DND-41 (cell line): ENCODE data around the gene TSPAN9.

ENCODE experiments used
- ATAC-seq: fragments of 200-7000 bp; cut with Tn5 transposase; 3 replicates; pipeline ENCODE4 v1.9.1; 2021; ENCODE audit warnings: low read depth; ENCODE audit not compliant: insufficient read depth
- DNase-seq: peaks from one replicate; pipeline ENCODE4 v3.0.0-alpha.2; 2020
- H2AFZ ChIP-seq: 2 replicates; pipeline ENCODE4 v1.6.0; 2012; ENCODE audit warnings: low read depth, low read length
- H3K27ac ChIP-seq: 2 replicates; pipeline ENCODE4 v1.5.1; 2012; ENCODE audit warnings: low read length, inconsistent platforms
- H3K27me3 ChIP-seq: fragments of 200-600 bp; sonication (generic); 2 replicates; pipeline ENCODE4 v1.6.0; 2012; ENCODE audit warnings: low read length, mild to moderate bottlenecking, inconsistent platforms; ENCODE audit not compliant: insufficient read depth, poor library complexity
- H3K36me3 ChIP-seq: 2 replicates; pipeline ENCODE4 v1.5.1; 2012; ENCODE audit warnings: low read length, inconsistent platforms; ENCODE audit not compliant: insufficient read depth
- H3K4me1 ChIP-seq: 2 replicates; pipeline ENCODE4 v1.5.1; 2012; ENCODE audit warnings: mild to moderate bottlenecking, low read length; ENCODE audit not compliant: insufficient read depth
- H3K4me2 ChIP-seq: 2 replicates; pipeline ENCODE4 v1.6.0; 2012; ENCODE audit warnings: mild to moderate bottlenecking, moderate library complexity, low read length, inconsistent platforms; ENCODE audit not compliant: insufficient read depth
- H3K4me3 ChIP-seq, 2 experiments: fragments of 200-600 bp in 1 of 2; shearing (Covaris generic) in 1 of 2; 2 replicates each; pipeline ENCODE4 v1.5.1; 2012 to 2016; ENCODE audit warnings: inconsistent platforms in 2 of 2, low read length in 2 of 2, mild to moderate bottlenecking in 2 of 2, low read depth in 1 of 2, moderate library complexity in 1 of 2
- H3K79me2 ChIP-seq: 2 replicates; pipeline ENCODE4 v1.6.0; 2012; ENCODE audit warnings: low read length, inconsistent platforms; ENCODE audit not compliant: insufficient read depth
- H3K9ac ChIP-seq: 2 replicates; pipeline ENCODE4 v1.6.0; 2012; ENCODE audit warnings: low read depth, mild to moderate bottlenecking, inconsistent platforms, low read length, moderate library complexity
- H3K9me3 ChIP-seq: 2 replicates; pipeline ENCODE4 v1.5.1; 2012; ENCODE audit warnings: low read length, moderate library complexity, mild to moderate bottlenecking, inconsistent platforms; ENCODE audit not compliant: insufficient read depth, severe bottlenecking
- H4K20me1 ChIP-seq: 2 replicates; pipeline ENCODE4 v1.6.0; 2012; ENCODE audit warnings: low read length; ENCODE audit not compliant: insufficient read depth
- EZH2 ChIP-seq: IDR thresholded peaks from 3 replicates; pipeline ENCODE4 v1.6.1; 2012; ENCODE audit warnings: borderline replicate concordance, low read depth, mild to moderate bottlenecking, moderate library complexity, low read length, inconsistent platforms; ENCODE audit not compliant: severe bottlenecking
- TF ChIP-seq, protein P1 (sequence below): IDR thresholded peaks from 2 replicates; pipeline ENCODE4 v1.5.1; 2012; ENCODE audit warnings: borderline replicate concordance, low read length, moderate library complexity, mild to moderate bottlenecking; ENCODE audit not compliant: poor library complexity, severe bottlenecking; ENCODE audit errors: extremely low read depth

Gene TSPAN9

GRCh38 chr12:3092764-3093163 lies 15.6 kb downstream of the TSPAN9 start:
- Histone ChIP-seq H3K9ac (no peak overlapping the region), H3K36me3 (no peaks in the 10 kb centered on the region), H3K27ac (no peak overlapping the region), H3K27me3 (peaks cover 4% of the 10 kb centered on the region), H3K4me2 (no peak overlapping the region), H4K20me1 (no peaks in the 10 kb centered on the region), H3K79me2 (no peaks in the 10 kb centered on the region), H3K9me3 (no peaks in the 10 kb centered on the region), H3K4me3 (no peak overlapping the region), H3K4me1 (no peaks in the 10 kb centered on the region), H2AFZ (no peak overlapping the region)
- ATAC-seq (no peak), DNase-seq (no peak)
- TF ChIP-seq, protein P1, sequence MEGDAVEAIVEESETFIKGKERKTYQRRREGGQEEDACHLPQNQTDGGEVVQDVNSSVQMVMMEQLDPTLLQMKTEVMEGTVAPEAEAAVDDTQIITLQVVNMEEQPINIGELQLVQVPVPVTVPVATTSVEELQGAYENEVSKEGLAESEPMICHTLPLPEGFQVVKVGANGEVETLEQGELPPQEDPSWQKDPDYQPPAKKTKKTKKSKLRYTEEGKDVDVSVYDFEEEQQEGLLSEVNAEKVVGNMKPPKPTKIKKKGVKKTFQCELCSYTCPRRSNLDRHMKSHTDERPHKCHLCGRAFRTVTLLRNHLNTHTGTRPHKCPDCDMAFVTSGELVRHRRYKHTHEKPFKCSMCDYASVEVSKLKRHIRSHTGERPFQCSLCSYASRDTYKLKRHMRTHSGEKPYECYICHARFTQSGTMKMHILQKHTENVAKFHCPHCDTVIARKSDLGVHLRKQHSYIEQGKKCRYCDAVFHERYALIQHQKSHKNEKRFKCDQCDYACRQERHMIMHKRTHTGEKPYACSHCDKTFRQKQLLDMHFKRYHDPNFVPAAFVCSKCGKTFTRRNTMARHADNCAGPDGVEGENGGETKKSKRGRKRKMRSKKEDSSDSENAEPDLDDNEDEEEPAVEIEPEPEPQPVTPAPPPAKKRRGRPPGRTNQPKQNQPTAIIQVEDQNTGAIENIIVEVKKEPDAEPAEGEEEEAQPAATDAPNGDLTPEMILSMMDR: no peak
- no peak for TF ChIP-seq EZH2

DNA sequence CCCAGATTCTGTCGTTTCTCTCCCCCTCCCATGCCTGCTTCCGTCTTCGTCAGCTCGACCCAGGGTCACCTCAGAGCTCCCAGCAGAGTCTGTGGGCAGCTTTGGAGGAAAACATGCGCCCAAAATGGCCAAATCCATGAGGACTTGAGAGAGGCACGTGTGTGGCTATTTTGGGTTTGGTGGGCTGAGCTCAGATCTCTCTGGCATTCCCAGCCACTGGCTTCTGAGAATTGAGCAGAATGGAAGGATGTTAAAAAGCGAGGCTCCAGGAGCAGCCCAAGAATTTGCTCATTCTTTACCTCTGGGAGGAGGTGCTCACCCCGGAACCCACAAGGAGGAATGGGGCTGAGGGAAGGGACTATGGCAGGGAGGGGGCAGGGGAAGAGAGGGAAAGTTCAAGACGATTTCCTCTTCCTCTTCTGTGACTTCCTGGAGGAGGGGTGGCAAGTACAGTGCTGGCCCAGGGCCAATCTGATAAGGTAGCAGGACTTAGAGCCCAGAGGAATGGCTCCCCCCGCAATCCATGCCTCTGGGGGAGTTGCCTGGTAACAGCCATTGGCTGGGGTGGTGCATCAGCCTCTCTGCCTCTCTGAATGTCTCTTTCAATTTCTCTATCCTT lies 20.1 kb downstream of the TSPAN9 start:
- no peak for ATAC-seq
- Histone ChIP-seq H3K36me3 (no peaks in the 10 kb centered on the region), H3K9me3 (peaks cover 3% of the 10 kb centered on the region), H3K27ac (no peak overlapping the region), H3K79me2 (no peaks in the 10 kb centered on the region), H3K4me2 (no peak overlapping the region), H3K27me3 (no peaks in the 10 kb centered on the region), H3K4me3 (no peak overlapping the region), H3K9ac (no peak overlapping the region), H3K4me1 (no peaks in the 10 kb centered on the region), H4K20me1 (no peaks in the 10 kb centered on the region), H2AFZ (no peak overlapping the region)
- no peak for DNase-seq
- TF ChIP-seq, protein P1: no peak

- no peaks in the 10 kb centered on the region for H3K36me3 ChIP-seq
- ATAC-seq (no peak), DNase-seq (no peak)
- no peaks in the 10 kb centered on the region for H3K27me3 ChIP-seq
- H2AFZ ChIP-seq: no peak overlapping the region
- no peaks in the 10 kb centered on the region for H3K79me2 ChIP-seq
- no peak overlapping the region for H3K4me3 ChIP-seq
- peaks cover 3% of the 10 kb centered on the region for H3K9me3 ChIP-seq
- no peaks in the 10 kb centered on the region for H4K20me1 ChIP-seq
- H3K4me2 ChIP-seq: no peak overlapping the region
- H3K27ac ChIP-seq: no peak overlapping the region
- TF ChIP-seq EZH2: no peak
- H3K4me1 ChIP-seq: no peaks in the 10 kb centered on the region
- no peak overlapping the region for H3K9ac ChIP-seq
Observed at GRCh38 chr12:3097836-3098235, 20.7 kb downstream of the TSPAN9 start.

GRCh38 chr12:3098436-3098835 lies 21.3 kb downstream of the TSPAN9 start:
- ATAC-seq (no peak), DNase-seq (no peak)
- Histone ChIP-seq H3K4me3 (no peak overlapping the region), H3K27ac (no peak overlapping the region), H3K79me2 (no peaks in the 10 kb centered on the region), H3K4me2 (no peak overlapping the region), H4K20me1 (no peaks in the 10 kb centered on the region), H2AFZ (no peak overlapping the region), H3K4me1 (no peaks in the 10 kb centered on the region), H3K9ac (no peak overlapping the region), H3K36me3 (no peaks in the 10 kb centered on the region), H3K27me3 (no peaks in the 10 kb centered on the region), H3K9me3 (peaks cover 3% of the 10 kb centered on the region)
- TF ChIP-seq EZH2: no peak
- TF ChIP-seq, protein P1: no peak
